NCI-H2107 treated with DMSO at 0.1 percent for 48 hours (cell line): ENCODE results near the gene BSPH1.
"Not testable (repeated sequence)": the region's sequence is repeated elsewhere in the genome, so short reads cannot be mapped to it uniquely, and the experiment has no call there.

Experiments used
- DNase-seq: peaks from one replicate; lab custom pipeline; 2025; ENCODE audit not compliant: unreplicated experiment; lab: John Stamatoyannopoulos, UW

BSPH1 gene

GRCh38 chr19:47992070-47992469 is at the start of gene BSPH1:
Gene BSPH1, minus strand, starts transcription at chr19:47992170. Its CDS starts 89 bp downstream, at chr19:47992081.
- no peak for DNase-seq

GRCh38 chr19:48036765-48037164 is 44.8 kb upstream of the BSPH1 start:
- no peak for DNase-seq

DNA sequence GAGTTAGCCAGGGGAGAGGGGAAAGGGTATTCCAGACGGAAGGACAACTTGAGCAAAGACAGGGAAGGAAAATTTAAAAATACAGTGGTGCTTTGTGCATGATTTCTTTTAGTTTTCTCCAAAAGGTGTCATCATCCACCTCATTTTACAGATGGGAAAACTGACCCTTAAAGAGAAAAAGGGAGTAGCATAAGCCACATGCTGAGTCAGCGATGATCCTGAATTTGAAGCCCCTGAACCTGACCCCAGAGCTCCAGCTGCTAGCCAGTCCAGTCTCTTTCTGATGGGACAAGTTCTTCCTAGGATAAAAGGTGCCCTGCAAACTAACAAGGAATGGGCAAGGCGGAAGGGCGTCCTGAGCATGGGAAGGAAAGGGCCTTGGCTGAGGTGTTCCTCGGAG is 41.6 kb upstream of the BSPH1 start:
- DNase-seq = no peak

DNA sequence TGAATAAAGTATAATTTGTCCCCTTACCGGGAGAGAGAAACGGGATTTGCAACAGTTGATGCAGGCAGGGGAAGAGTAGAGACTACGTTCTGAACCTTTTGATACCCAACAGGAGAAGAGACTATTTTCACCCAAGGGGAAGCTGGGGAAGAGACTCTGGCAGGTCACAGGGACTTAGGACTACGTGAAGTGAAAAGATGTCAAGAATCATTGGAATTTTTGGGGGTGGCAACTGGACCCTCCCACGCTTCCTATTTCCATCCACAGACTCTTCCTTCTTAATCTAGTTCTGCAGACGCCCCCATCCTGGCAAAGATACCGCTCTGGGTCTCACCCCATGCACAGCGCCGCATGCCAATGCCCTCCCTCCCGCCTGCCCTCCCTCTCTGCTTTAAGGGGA is 38.1 kb upstream of the BSPH1 start:
- no peak for DNase-seq

DNA sequence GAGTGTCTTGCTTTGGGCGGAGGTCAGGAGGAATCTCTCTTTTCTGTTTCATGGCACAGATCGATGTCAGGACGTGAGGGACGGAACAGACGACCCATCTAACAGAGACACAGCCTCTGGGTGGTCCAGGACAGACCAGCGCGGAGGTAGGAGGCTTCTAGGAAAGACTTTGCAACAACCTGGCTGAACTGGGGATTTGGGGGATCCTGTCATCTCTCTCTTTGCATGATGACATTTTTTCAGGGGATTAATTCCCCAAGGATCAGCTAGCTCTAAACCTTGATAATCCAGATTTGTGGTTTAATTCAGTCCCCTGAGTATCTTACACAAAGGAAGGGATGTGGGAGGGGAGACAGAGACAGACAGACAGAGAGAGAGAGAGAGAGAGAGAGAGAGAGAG is 37.5 kb upstream of the BSPH1 start:
- no peak for DNase-seq

DNA sequence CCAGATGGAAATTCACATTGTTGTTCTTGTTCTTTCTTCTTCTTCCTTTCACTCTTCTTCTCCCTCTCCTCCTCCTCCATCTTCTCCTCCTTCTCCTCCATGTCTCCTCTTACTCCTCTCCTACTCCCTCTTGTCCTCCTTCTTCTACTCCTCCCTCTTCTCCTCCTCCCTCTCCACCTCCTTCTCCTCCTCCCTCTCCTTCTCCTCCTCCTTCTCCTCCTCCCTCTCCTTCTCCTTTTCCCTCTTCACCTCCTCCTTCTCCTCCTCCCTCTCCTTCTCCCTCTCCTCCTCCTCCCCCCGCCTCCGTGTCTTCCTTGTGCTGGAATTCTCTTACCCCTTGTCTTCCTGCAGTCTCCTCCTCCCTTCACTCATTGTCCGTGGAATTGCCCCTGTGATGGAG is 33.5 kb upstream of the BSPH1 start:
- DNase-seq = no peak

GRCh38 chr19:48023518-48023917 is 31.5 kb upstream of the BSPH1 start:
- no peak for DNase-seq

- no peak for DNase-seq
These were observed 31.0 kb upstream of the BSPH1 start for GRCh38 chr19:48023011-48023410.

DNA sequence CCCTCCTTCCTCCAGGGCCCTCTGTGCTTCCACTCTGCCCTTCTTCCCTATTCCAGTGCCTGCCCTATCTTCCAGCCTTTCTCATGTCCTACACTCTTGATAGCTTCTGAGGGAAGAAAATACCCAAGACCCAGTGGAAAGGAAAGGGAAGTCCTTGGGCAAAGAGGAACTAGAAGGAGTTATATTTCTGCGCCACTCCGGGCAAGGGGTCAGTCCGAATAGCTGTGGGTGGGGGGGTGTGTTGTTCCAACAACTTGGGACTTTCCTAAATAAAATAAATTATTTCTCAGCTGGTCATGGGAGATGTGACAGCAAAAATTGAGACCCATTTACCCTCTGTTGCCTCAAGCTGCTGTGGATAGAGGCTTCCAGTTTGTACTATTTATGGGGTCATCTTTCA is 28.7 kb upstream of the BSPH1 start:
- no peak for DNase-seq

GRCh38 chr19:48010932-48011758 is 19.2 kb upstream of the BSPH1 start:
- DNase-seq = no peak

DNA sequence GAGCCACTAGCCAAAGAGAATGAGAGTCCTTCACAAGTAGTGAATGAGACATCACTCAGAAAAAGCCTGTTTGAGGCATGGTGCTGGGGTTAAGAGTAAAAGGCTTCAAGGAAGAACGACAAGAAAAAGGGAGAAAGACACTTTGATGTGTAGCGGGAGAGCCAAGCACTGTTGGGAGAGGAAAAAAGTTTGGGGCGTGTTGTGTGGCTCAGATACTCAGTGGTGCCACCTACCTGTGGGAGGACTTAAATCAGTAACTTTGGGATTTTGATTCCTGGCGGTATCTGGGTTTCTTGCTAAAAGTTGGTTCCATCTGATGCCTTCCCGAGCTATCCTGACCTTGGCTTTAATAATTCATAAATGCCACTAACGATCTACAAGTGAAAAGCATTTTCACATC is 14.8 kb upstream of the BSPH1 start:
- no peak for DNase-seq

GRCh38 chr19:48004236-48004635 is 12.3 kb upstream of the BSPH1 start:
- no peak for DNase-seq

DNA sequence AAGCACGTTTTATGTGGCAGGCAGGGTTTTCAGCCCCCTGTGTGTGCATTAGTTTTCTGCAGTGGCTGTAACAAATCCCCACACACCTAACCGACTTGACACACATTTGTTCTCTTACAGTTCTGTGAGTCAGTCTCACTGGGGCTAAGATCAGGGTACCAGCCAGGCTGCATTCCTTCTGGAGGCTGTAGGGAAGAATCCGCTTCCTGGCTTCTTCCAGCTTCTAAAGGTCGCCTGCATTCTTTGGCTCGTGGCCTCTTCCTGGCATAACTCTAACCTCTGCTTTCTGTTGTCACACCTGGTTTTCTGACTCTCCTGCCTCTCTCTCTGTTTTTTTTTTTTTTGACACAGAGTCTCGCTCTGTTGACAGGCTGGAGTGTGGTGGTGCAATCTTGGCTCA is 8.9 kb upstream of the BSPH1 start:
- no peak for DNase-seq

- no peak for DNase-seq
These were observed 6.8 kb upstream of the BSPH1 start for GRCh38 chr19:47998800-47999199.

DNA sequence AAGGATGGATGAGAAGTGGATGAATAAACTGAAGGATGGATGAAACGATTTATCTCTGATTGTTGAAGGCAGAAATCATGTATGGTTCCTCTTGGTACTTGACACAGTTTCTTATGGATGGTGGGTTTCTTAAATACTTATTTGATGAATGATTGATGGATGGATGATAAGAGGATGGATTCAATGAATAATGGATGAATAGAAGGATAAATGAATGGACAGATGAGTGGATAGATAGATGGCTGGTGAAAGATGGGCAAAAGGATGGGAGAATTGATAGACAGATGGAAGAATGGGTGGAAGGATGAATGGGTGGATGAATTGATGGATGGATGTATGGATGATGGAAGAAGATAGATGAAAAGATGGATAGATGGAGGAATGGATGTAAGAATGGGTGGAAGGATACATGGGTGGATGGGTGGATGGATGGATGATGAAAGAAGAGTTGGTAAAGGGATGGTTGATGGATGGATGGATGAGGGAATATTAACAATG is 4.3 kb upstream of the BSPH1 start:
- DNase-seq = no peak

DNA sequence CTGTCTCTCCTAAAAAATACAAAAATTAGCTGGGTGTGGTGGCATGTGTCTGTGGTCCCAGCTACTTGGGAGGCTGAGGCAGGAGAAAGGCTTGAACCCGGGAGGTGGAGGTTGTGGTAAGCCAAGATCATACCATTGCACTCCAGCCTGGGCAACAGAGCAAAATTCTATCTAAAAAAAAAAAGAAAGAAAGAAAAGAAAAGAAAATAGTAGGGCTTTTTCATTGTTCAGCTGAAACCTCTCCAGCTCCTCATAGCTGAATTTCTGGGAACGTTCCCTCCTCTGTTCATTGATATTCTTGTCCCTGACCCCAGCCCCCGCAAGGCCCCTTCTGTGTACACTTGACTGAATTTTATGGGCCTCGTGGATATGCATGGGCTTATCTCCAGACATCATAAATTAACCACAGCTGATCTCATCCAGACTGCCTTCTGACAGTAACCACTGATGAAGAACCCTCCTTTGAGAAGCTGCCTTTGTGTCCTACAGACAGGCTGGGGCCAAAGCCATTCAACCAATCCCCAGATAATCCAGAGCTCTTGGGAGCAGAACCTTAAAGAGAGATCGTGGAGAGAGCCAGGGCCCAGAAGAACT is 2.3 kb upstream of the BSPH1 start, which contains the start of gene ELSPBP1:
Gene ELSPBP1, plus strand, starts transcription at position 424 of the 594 bp plus-strand sequence. CDS start 14,036 bp downstream, outside the sequence.
- no peak for DNase-seq

DNA sequence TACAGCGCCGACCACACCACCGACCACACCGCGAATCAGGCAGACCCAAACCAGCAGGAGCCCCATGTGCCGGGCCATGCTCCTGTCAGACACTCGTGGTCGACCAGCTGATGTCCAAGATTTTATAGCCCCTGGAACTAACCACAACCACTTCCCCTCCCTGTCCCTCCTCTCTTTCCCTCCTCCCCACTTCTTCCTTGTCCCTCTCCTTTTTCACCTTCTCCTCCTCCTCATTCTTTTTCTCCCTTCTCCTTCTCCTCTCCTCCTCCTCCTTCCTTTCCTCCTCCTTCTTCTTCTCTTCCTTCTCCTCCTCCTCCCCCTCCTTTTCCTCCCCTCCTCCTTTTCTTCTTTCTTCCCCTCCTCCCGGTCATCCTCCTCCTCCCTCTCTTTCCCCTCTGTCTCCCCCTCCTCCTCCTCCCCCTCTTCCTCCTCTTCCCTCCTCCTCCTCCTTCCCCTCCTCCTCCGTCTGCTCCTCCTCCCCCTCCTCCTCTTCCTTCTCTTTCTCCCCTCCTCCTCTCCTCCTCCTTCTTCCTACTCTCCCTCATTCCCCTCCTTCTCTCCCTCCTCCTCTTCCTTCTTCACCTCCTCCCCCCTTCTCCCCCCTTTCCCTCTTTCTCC is 670 bp downstream of the BSPH1 start:
- DNase-seq = no peak

DNA sequence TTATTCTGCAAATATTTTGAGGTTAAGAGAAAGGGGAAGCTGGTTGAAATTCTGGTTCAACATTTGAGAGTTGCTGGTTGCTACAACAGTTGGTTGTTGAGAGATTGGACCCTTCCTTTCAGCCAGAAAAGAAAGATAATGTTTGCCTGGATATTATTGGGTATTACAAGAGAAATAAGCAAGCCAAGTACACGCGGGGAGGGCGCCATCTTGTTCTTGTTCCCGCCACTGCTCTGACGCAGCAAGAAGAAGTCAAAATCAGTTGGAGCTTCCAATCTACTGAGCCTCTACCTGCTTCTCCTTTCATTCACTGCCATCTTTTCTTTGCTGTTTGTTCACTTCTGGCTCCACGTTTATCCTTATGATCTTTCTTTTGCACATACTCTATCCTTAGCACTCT is 18.4 kb downstream of the BSPH1 start:
- DNase-seq = no peak

GRCh38 chr19:47955936-47956335 is 36.0 kb downstream of the BSPH1 start:
- not testable (repeated sequence) for DNase-seq

- DNase-seq = not testable (repeated sequence)
These were observed 39.8 kb downstream of the BSPH1 start for GRCh38 chr19:47952132-47952531.

- not testable (repeated sequence) for DNase-seq
These were observed 42.0 kb downstream of the BSPH1 start for GRCh38 chr19:47949852-47950521.
